Transverse colon (tissue), 4 donors: ENCODE results near the gene RASA4B. TPM values are rescaled to one million over a fixed set of nuclear protein-coding genes. Genes with fewer than 3 reads are reported as not detected.

Experiments
- DNase-seq: peaks from one replicate; pipeline ENCODE4 v3.0.0-alpha.2; 2019
- H3K27ac ChIP-seq, 4 donors: fragments of 200-600 bp; sonication (generic); 2 replicates each; pipeline ENCODE4 v1.5.1; 2016 to 2018; ENCODE audit warnings: inconsistent platforms in 4 of 4
- H3K27me3 ChIP-seq: fragments of 200-600 bp; sonication (generic); 2 replicates; pipeline ENCODE4 v1.5.1; 2017; ENCODE audit warnings: inconsistent platforms
- H3K36me3 ChIP-seq, 4 donors: fragments of 200-600 bp; sonication (generic); 2 replicates each; pipeline ENCODE4 v1.5.1; 2017 to 2019; ENCODE audit warnings: inconsistent platforms in 4 of 4
- H3K4me1 ChIP-seq, 4 donors: fragments of 200-600 bp; sonication (generic); 2 replicates each; pipeline ENCODE4 v1.5.1; 2017 to 2020; ENCODE audit warnings: inconsistent platforms in 4 of 4
- H3K4me3 ChIP-seq, 4 donors: fragments of 200-600 bp; sonication (generic); 1 replicate in 1 of 4; 2 replicates in 3 of 4; pipeline versions ENCODE4 v1.5.1 to v1.6.1; 2017 to 2019; ENCODE audit warnings: inconsistent platforms in 4 of 4
- H3K9me3 ChIP-seq, 2 donors: fragments of 200-600 bp; sonication (generic); 2 replicates each; pipeline ENCODE4 v1.5.1; 2017 to 2019; ENCODE audit warnings: inconsistent platforms in 2 of 2
- CTCF ChIP-seq, 5 experiments: fragments of 200-600 bp in 3 of 5; fragments of 450-650 bp in 2 of 5; sonication (generic) in 3 of 5; IDR thresholded peaks; 1 replicate in 2 of 5; 2 replicates in 3 of 5; pipeline ENCODE4 v1.5.1; 2016 to 2017; ENCODE audit warnings: antibody characterized with exemption in 5 of 5, inconsistent platforms in 3 of 5, mild to moderate bottlenecking in 2 of 5, moderate library complexity in 1 of 5
- EP300 ChIP-seq: sonication (generic); formaldehyde crosslinking; IDR thresholded peaks from one replicate; pipeline ENCODE4 v1.6.1; 2017; ENCODE audit warnings: antibody characterized with exemption, low read depth
- POLR2A ChIP-seq: fragments of 450-650 bp; IDR thresholded peaks from one replicate; pipeline ENCODE4 v1.6.1; 2016; ENCODE audit warnings: antibody characterized with exemption, mild to moderate bottlenecking, moderate library complexity
- POLR2AphosphoS5 ChIP-seq, 3 donors: sonication (generic); formaldehyde crosslinking; IDR thresholded peaks; one replicate each; pipeline ENCODE4 v1.6.1; 2016; ENCODE audit warnings: antibody characterized with exemption in 3 of 3
- whole genome bisulfite sequencing, 2 donors: methylation state at CpG; one replicate each; pipeline ENCODE4 v1.1.5; 2018; ENCODE audit warnings: low coverage in 1 of 2; 5-methylcytosine and 5-hydroxymethylcytosine counted together
- in situ Hi-C, 4 donors: fragments of 200-750 bp; cut with MboI; loops; one replicate each; pipeline versions ENCODE4 v1.15.0 to v1.15.1; 2017; ENCODE audit warnings: low sequenced_read_pairs in 3 of 4, low pct_ligation_motif_present in 1 of 4, low pct_unique_long_range_greater_than_20kb in 1 of 4
- intact Hi-C: fragments of 100-400 bp; cut with DNase I; formaldehyde crosslinking; loops from one replicate; pipeline ENCODE4 v1.15.1; 2023; ENCODE audit warnings: low total_unique reads
- total RNA-seq, 4 donors: library from RNA; depleted of rRNA; stranded (reverse); fragments of >200 nt; gene quantifications; one replicate each; pipeline ENCODE4 v1.1.0, GENCODE V29; 2016

RASA4B gene
- total RNA-seq, 4 donors from 2014 or later = 10.9 to 41.9 (median 19.8) TPM

GRCh38 chr7:102452451-102452850, 65.1 kb downstream of the RASA4B start:
- Histone ChIP-seq H3K27me3 (no peaks in the 10 kb centered on the region), H3K4me3 (no peak overlapping the region), H3K4me1 (no peaks in the 10 kb centered on the region), H3K27ac (no peak overlapping the region), H3K9me3 (no peaks in the 10 kb centered on the region), H3K36me3 (peaks cover 0 to 10% (median 5%) of the 10 kb centered on the region in 4 donors)
- intact Hi-C loops = no loop called here
- TF ChIP-seq POLR2AphosphoS5 (IDR thresholded peaks at IDR 0.05) (no peak), EP300 (no peak), CTCF (IDR thresholded peaks at IDR 0.05) (no peak), POLR2A (no peak)
- in situ Hi-C loops = loop anchor here in 1 of 4 donors (10.0 kb wide), 1 partner anchor 48 kb away; no protein-coding TSS in a partner anchor
- DNase-seq = no peak
- 90% methylated on average over 3 to 6 of the region's 6 CpGs for WGBS, 2 donors

- Histone ChIP-seq H3K4me3 (no peak overlapping the region), H3K27me3 (no peaks in the 10 kb centered on the region), H3K4me1 (no peaks in the 10 kb centered on the region), H3K9me3 (no peaks in the 10 kb centered on the region), H3K27ac (no peak overlapping the region), H3K36me3 (peaks cover 0 to under 1% (median under 1%) of the 10 kb centered on the region in 4 donors)
- intact Hi-C loops (no loop called here), in situ Hi-C loops (loop anchor here in 1 of 4 donors (10.0 kb wide), 1 partner anchor 47 kb away; no protein-coding TSS in a partner anchor)
- TF ChIP-seq POLR2A = no peak
- TF ChIP-seq POLR2AphosphoS5 (IDR thresholded peaks at IDR 0.05) = no peak
- TF ChIP-seq CTCF (IDR thresholded peaks at IDR 0.05) = no peak
- TF ChIP-seq EP300 = no peak
- WGBS, 2 donors = 73% methylated on average over 15 of the region's 23 CpGs; no CpG with 5 or more reads in 1 of the 2 donors
- no peak for DNase-seq
These were observed 66.1 kb downstream of the RASA4B start for GRCh38 chr7:102451371-102452054.

- peak; percentile 48 for DNase-seq
- H3K4me3 ChIP-seq = no peak overlapping the region
- H3K9me3 ChIP-seq = no peaks in the 10 kb centered on the region
- no peaks in the 10 kb centered on the region for H3K36me3 ChIP-seq
- WGBS, 2 donors = 60 to 100% methylated on average over 1 to 6 of the region's 6 CpGs
- no peaks in the 10 kb centered on the region for H3K27me3 ChIP-seq
- in situ Hi-C loops = loop anchor here in 1 of 4 donors (10.0 kb wide), 1 partner anchor 45 kb away; no protein-coding TSS in a partner anchor
- no peak for TF ChIP-seq POLR2AphosphoS5 (IDR thresholded peaks at IDR 0.05)
- peak in 1 of 5 experiments; percentile 8 for TF ChIP-seq CTCF (IDR thresholded peaks at IDR 0.05)
- no peaks in the 10 kb centered on the region for H3K4me1 ChIP-seq
- intact Hi-C loops = no loop called here
- no peak overlapping the region for H3K27ac ChIP-seq
These were observed 67.3 kb downstream of the RASA4B start for GRCh38 chr7:102450242-102450641.

GRCh38 chr7:102449136-102449535, 68.4 kb downstream of the RASA4B start:
- Histone ChIP-seq H3K4me1 (no peaks in the 10 kb centered on the region), H3K36me3 (no peaks in the 10 kb centered on the region), H3K4me3 (no peak overlapping the region), H3K27ac (no peak overlapping the region), H3K9me3 (no peaks in the 10 kb centered on the region), H3K27me3 (no peaks in the 10 kb centered on the region)
- in situ Hi-C loops (no loop called here), intact Hi-C loops (no loop called here)
- TF ChIP-seq EP300 (no peak), POLR2AphosphoS5 (IDR thresholded peaks at IDR 0.05) (no peak)
- no peak for DNase-seq
- WGBS, 2 donors = 80 to 87% methylated on average over 1 to 15 of the region's 15 CpGs

- no peak for DNase-seq
- H3K4me1 ChIP-seq = no peaks in the 10 kb centered on the region
- intact Hi-C loops = no loop called here
- in situ Hi-C loops = no loop called here
- WGBS, 2 donors = 89 to 93% methylated on average over 3 to 14 of the region's 14 CpGs
- TF ChIP-seq EP300 = no peak
- no peak for TF ChIP-seq POLR2AphosphoS5 (IDR thresholded peaks at IDR 0.05)
- no peak for TF ChIP-seq CTCF (IDR thresholded peaks at IDR 0.05)
- TF ChIP-seq POLR2A = no peak
- H3K9me3 ChIP-seq = no peaks in the 10 kb centered on the region
- H3K4me3 ChIP-seq = no peak overlapping the region
- H3K27me3 ChIP-seq = no peaks in the 10 kb centered on the region
- no peaks in the 10 kb centered on the region for H3K36me3 ChIP-seq
- H3K27ac ChIP-seq = no peak overlapping the region
These were observed 70.3 kb downstream of the RASA4B start for GRCh38 chr7:102447311-102447710.
